ENCODE data around the gene ITGA11. TPM values are rescaled to one million over a fixed set of nuclear protein-coding genes. Genes with fewer than 3 reads are reported as not detected.
"Not testable (repeated sequence)": the region's sequence is repeated elsewhere in the genome, so short reads cannot be mapped to it uniquely, and the experiment has no call there.

The ITGA11 gene
- total RNA-seq, 1 donor = 567 TPM

DNA sequence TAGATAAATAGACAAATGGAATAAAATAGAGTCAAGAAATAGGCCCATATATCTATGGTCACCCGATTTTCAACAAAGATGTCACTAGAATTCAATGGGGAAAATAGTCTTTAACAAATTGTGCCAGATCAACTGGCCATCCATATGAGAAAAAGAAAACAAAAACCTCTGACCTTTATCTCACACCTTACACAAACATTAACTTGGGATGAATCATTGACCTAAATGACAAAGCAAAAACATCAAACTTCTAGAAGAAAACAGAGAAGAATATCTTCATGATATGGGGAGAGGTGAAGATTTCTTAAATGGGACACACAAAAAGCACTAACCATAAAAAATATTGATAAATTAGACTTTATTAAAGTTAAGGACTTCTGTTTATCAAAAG is 31.9 kb downstream of the ITGA11 start:
- no peaks in the 10 kb centered on the region for H3K27me3 ChIP-seq (ENCODE audit: insufficient read depth, low read length)
- no peak for DNase-seq (ENCODE audit: insufficient read length, low spot score, missing footprints)
- H3K4me1 ChIP-seq (ENCODE audit: insufficient read depth, low read length) = peaks cover 6% of the 10 kb centered on the region
- peaks cover 60% of the 10 kb centered on the region for H3K79me2 ChIP-seq (ENCODE audit: insufficient read depth, low read length)
- peaks cover 30% of the 10 kb centered on the region for H3K36me3 ChIP-seq (ENCODE audit: insufficient read depth, low read length)
- TF ChIP-seq, protein P1, sequence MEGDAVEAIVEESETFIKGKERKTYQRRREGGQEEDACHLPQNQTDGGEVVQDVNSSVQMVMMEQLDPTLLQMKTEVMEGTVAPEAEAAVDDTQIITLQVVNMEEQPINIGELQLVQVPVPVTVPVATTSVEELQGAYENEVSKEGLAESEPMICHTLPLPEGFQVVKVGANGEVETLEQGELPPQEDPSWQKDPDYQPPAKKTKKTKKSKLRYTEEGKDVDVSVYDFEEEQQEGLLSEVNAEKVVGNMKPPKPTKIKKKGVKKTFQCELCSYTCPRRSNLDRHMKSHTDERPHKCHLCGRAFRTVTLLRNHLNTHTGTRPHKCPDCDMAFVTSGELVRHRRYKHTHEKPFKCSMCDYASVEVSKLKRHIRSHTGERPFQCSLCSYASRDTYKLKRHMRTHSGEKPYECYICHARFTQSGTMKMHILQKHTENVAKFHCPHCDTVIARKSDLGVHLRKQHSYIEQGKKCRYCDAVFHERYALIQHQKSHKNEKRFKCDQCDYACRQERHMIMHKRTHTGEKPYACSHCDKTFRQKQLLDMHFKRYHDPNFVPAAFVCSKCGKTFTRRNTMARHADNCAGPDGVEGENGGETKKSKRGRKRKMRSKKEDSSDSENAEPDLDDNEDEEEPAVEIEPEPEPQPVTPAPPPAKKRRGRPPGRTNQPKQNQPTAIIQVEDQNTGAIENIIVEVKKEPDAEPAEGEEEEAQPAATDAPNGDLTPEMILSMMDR (IDR thresholded peaks at IDR 0.05; ENCODE audit: extremely low read depth, low read depth, low read length) = no peak
- H3K9me3 ChIP-seq (ENCODE audit: low read depth, low read length) = no peaks in the 10 kb centered on the region
- peaks cover 60% of the 10 kb centered on the region for H4K20me1 ChIP-seq (ENCODE audit: insufficient read depth, low read length)
- no peak overlapping the region for H3K4me2 ChIP-seq (ENCODE audit: insufficient read depth, low read length)
- H2AFZ ChIP-seq (ENCODE audit: low read length) = no peak overlapping the region
- no peak overlapping the region for H3K27ac ChIP-seq (ENCODE audit: low read depth, low read length)
- no peak overlapping the region for H3K4me3 ChIP-seq (ENCODE audit: insufficient read depth, low read length)

DNA sequence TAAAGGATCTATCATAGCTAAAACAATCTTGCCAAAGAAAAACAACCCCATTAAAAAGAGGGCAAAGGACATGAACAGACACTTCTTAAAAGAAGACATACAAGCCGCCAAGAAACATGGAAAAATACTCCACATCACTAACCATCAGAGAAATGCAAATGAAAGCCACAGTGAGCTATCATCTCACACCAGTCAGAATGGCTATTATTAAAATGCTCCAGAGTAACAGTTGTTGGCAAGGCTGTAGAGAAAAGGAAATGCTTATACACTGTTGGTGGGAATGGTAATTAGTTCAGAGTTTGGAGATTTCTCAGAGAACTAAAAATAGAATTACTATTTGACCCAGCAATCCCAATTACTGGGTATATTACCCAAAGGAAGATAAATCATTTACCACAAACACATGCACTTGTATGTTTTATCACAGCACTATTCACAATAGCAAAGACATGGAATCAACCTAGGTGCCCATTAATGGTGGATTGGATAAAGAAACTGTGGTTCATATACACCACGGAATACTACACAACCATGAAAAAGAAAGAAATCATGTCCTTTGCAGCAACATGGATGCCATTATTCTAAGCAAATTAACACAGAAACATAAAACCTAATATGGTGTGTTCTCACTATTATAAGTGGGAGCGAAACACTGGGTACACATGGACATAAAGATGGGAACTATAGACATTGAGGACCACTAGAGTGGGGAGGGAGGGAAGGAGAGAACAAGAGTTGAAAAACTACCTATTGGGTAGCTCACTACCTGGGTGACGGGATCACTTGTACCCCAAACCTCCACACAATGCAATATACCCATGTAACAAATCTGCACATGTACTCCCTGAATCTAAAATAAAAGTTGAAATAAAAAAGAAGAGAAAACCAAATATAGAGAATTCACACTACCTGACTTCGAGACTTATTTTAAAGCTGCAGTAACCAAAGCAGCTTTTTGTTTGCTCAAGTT is 32.6 kb downstream of the ITGA11 start:
- Histone ChIP-seq H3K4me1 (ENCODE audit: insufficient read depth, low read length) (peaks cover 6% of the 10 kb centered on the region), H3K27ac (ENCODE audit: low read depth, low read length) (no peak overlapping the region), H3K4me2 (ENCODE audit: insufficient read depth, low read length) (no peak overlapping the region), H4K20me1 (ENCODE audit: insufficient read depth, low read length) (peaks cover 53% of the 10 kb centered on the region), H3K36me3 (ENCODE audit: insufficient read depth, low read length) (peaks cover 31% of the 10 kb centered on the region), H3K4me3 (ENCODE audit: insufficient read depth, low read length) (no peak overlapping the region), H3K9me3 (ENCODE audit: low read depth, low read length) (no peaks in the 10 kb centered on the region), H3K79me2 (ENCODE audit: insufficient read depth, low read length) (peaks cover 59% of the 10 kb centered on the region), H2AFZ (ENCODE audit: low read length) (no peak overlapping the region), H3K27me3 (ENCODE audit: insufficient read depth, low read length) (no peaks in the 10 kb centered on the region)
- DNase-seq (ENCODE audit: insufficient read length, low spot score, missing footprints) = no peak
- TF ChIP-seq, protein P1 (IDR thresholded peaks at IDR 0.05; ENCODE audit: extremely low read depth, low read depth, low read length) = no peak

DNA sequence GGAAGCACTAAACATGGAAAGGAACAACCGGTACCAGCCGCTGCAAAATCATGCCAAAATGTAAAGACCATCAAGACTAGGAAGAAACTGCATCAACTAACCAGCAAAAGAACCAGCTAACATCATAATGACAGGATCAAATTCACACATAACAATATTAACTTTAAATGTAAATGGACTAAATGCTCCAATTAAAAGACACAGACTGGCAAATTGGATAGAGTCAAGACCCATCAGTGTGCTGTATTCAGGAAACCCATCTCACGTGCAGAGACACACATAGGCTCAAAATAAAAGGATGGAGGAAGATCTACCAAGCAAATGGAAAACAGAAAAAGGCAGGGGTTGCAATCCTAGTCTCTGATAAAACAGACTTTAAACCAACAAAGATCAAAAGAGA is 34.0 kb downstream of the ITGA11 start:
- H3K4me1 ChIP-seq (ENCODE audit: insufficient read depth, low read length); H3K4me3 ChIP-seq (ENCODE audit: insufficient read depth, low read length); H3K27me3 ChIP-seq (ENCODE audit: insufficient read depth, low read length); H3K9me3 ChIP-seq (ENCODE audit: low read depth, low read length); H3K4me2 ChIP-seq (ENCODE audit: insufficient read depth, low read length); H3K27ac ChIP-seq (ENCODE audit: low read depth, low read length); H2AFZ ChIP-seq (ENCODE audit: low read length); DNase-seq (ENCODE audit: insufficient read length, low spot score, missing footprints): not testable (repeated sequence)
- Histone ChIP-seq H4K20me1 (ENCODE audit: insufficient read depth, low read length) (peaks cover 45% of the 10 kb centered on the region), H3K79me2 (ENCODE audit: insufficient read depth, low read length) (peaks cover 61% of the 10 kb centered on the region), H3K36me3 (ENCODE audit: insufficient read depth, low read length) (peaks cover 31% of the 10 kb centered on the region)

DNA sequence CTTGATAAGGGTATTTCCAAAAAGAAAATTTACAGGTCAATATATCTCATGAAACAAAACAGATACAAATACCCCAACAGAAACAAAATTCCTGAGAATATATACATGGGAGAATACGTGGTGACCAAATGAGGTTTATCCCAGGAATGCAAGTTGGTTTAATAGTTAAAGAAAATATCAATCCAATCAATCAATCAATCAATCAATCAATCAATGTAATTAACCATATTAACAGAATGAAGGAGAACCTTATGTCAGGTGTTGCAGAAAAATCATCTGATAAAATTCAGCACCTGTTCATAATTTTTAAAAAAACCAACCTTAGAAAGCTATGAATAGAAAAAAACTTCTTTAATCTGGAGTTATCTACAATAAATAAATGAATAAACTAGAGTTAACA is 35.9 kb downstream of the ITGA11 start:
- Histone ChIP-seq H3K4me1 (ENCODE audit: insufficient read depth, low read length) (peaks cover 14% of the 10 kb centered on the region), H3K36me3 (ENCODE audit: insufficient read depth, low read length) (peaks cover 21% of the 10 kb centered on the region), H2AFZ (ENCODE audit: low read length) (no peak overlapping the region), H3K27ac (ENCODE audit: low read depth, low read length) (no peak overlapping the region), H3K4me2 (ENCODE audit: insufficient read depth, low read length) (no peak overlapping the region), H3K27me3 (ENCODE audit: insufficient read depth, low read length) (no peaks in the 10 kb centered on the region), H3K4me3 (ENCODE audit: insufficient read depth, low read length) (no peak overlapping the region), H3K9me3 (ENCODE audit: low read depth, low read length) (no peaks in the 10 kb centered on the region), H3K79me2 (ENCODE audit: insufficient read depth, low read length) (peaks cover 62% of the 10 kb centered on the region), H4K20me1 (ENCODE audit: insufficient read depth, low read length) (peaks cover 34% of the 10 kb centered on the region)
- DNase-seq (ENCODE audit: insufficient read length, low spot score, missing footprints) = no peak
- TF ChIP-seq, protein P1 (IDR thresholded peaks at IDR 0.05; ENCODE audit: extremely low read depth, low read depth, low read length) = no peak

Measured in osteoblast (primary cell).